Motor neuron (in vitro differentiated cells): ENCODE results near the gene TMEM185B. TPM values are rescaled to one million over a fixed set of nuclear protein-coding genes. Genes with fewer than 3 reads are reported as not detected.

Experiments
- ATAC-seq, 8 experiments: fragments of 200-7000 bp; cut with Tn5 transposase; replicated peaks in 6 of 8; 2 replicates each; pipeline ENCODE4 v1.8.0; 2021; ENCODE audit warnings: mild to moderate bottlenecking in 8 of 8, moderate library complexity in 8 of 8
- H3K27ac ChIP-seq, 2 donors: fragments of 250-450 bp; sonication (Bioruptor Pico); 2 replicates each; pipeline ENCODE4 v1.9.0; 2021; ENCODE audit warnings: antibody characterized with exemption in 2 of 2, mild to moderate bottlenecking in 2 of 2, moderate library complexity in 1 of 2
- H3K4me1 ChIP-seq, 2 donors: fragments of 250-450 bp; sonication (Bioruptor Pico); replicated peaks in 1 of 2; 2 replicates each; pipeline ENCODE4 v1.6.1; 2021; ENCODE audit warnings: antibody characterized with exemption in 2 of 2, mild to moderate bottlenecking in 2 of 2, moderate library complexity in 1 of 2
- H3K4me3 ChIP-seq, 5 donors: fragments of 250-450 bp; sonication (Bioruptor Pico); 2 replicates each; pipeline ENCODE4 v1.9.0; 2021; ENCODE audit warnings: antibody characterized with exemption in 5 of 5, mild to moderate bottlenecking in 5 of 5, moderate library complexity in 4 of 5
- WGBS, 10 experiments: fragments of 450-650 bp; shearing (Covaris generic); methylation state at CpG; one replicate each; pipeline ENCODE4 v1.0.0; 2022; 5-methylcytosine and 5-hydroxymethylcytosine counted together
- in situ Hi-C, 9 experiments: fragments of 400-800 bp; cut with MboI; loops; one replicate each; pipeline ENCODE4 v1.15.0; 2021; ENCODE audit warnings: low sequenced_read_pairs in 9 of 9, low pct_unique_long_range_greater_than_20kb in 2 of 9; ENCODE audit not compliant: unreplicated experiment in 9 of 9
- total RNA-seq, 8 experiments: library from RNA; unstranded; fragments of 300-600 nt; gene quantifications; 2 replicates each; pipeline versions ENCODE4 v1.2.3 to v1.2.4, GENCODE V29; 2022

Gene TMEM185B
- total RNA-seq, 8 experiments from 2014 or later = 7.4 to 24.6 (median 11.2) TPM

- no peak overlapping the region for H3K4me3 ChIP-seq
- peaks cover 3 to 6% of the 10 kb centered on the region in 2 donors for H3K4me1 ChIP-seq
- 0 to 100% (median 80%) methylated on average over 1 to 7 of the region's 7 CpGs; no CpG with 5 or more reads in 3 of the 10 experiments for WGBS, 10 experiments
- ATAC-seq = no peak
- H3K27ac ChIP-seq = no peak overlapping the region
- in situ Hi-C loops = loop anchor here in 1 of 9 experiments (10.0 kb wide), 1 partner anchor 63 kb away; no protein-coding TSS in a partner anchor
These were observed 45.2 kb downstream of the TMEM185B start for GRCh38 chr2:120177973-120178372.

GRCh38 chr2:120177001-120177621, 46.1 kb downstream of the TMEM185B start:
- no peak for ATAC-seq
- WGBS, 10 experiments = 80 to 100% (median 97%) methylated on average over 1 to 12 of the region's 15 CpGs; no CpG with 5 or more reads in 4 of the 10 experiments

DNA sequence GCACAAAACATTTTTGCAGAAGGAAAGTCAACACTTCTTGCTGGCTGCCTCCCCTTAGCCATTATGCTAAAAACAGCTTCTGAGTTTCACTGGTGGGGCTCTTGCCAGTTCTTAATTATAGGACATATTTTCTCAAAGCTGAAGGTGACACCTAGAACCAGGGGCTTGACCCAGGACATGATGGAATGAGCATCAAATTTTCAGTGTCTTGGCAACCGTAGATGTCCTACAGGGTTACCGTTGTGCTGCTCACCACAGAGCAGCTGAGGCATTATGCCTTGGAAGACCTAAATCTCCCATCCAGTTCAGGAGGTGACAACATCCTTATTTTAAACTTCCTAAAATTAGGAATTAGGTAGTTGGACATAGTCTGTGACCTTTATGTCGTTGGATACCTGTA, 46.7 kb downstream of the TMEM185B start:
- ATAC-seq = no peak
- H3K4me1 ChIP-seq = peaks cover 3 to 6% of the 10 kb centered on the region in 2 donors
- no peak overlapping the region for H3K27ac ChIP-seq
- in situ Hi-C loops = loop anchor here in 1 of 9 experiments (10.0 kb wide), 1 partner anchor 62 kb away; no protein-coding TSS in a partner anchor
- H3K4me3 ChIP-seq = no peak overlapping the region
- 74 to 100% (median 95%) methylated on average over 1 to 3 of the region's 3 CpGs; no CpG with 5 or more reads in 3 of the 10 experiments for WGBS, 10 experiments

More at GRCh38 chr2:120177001-120177621, 46.1 kb downstream of the TMEM185B start:
- Histone ChIP-seq H3K27ac (no peak overlapping the region), H3K4me1 (peaks cover 3 to 6% of the 10 kb centered on the region in 2 donors), H3K4me3 (no peak overlapping the region)
- in situ Hi-C loops = loop anchor here in 1 of 9 experiments (10.0 kb wide), 1 partner anchor 62 kb away; no protein-coding TSS in a partner anchor

GRCh38 chr2:120174963-120175581, 48.1 kb downstream of the TMEM185B start:
- Histone ChIP-seq H3K4me3 (no peak overlapping the region), H3K4me1 (peaks cover 0 to 3% of the 10 kb centered on the region in 2 donors), H3K27ac (no peak overlapping the region)
- peak in 4 of 8 experiments; percentile 41 to 49 (median 44) for ATAC-seq
- in situ Hi-C loops = loop anchor here in 3 of 9 experiments (10.0 to 25.0 kb wide), 3 partner anchors 60 to 538 kb away; no protein-coding TSS in a partner anchor
- WGBS, 10 experiments = 2 to 100% (median 44%) methylated on average over 1 to 6 of the region's 6 CpGs; no CpG with 5 or more reads in 1 of the 10 experiments

Other genes with a start within 250 kb of the TMEM185B start
- 10 to 100 TPM in 7 of 8 experiments, 1 to 10 TPM in 1; 3.0 to 40.7 (median 18.1) TPM for gene EPB41L5, start 210.3 kb downstream of the TMEM185B start, total RNA-seq
- 10 to 100 TPM; 15.2 to 30.7 (median 22.7) TPM for gene RALB, start 29.5 kb upstream of the TMEM185B start, total RNA-seq
- 10 to 100 TPM in 1 of 8 experiments, 1 to 10 TPM in 3, under 1 TPM in 4; 0.09 to 14.4 (median 1.5) TPM for gene INHBB, start 122.7 kb upstream of the TMEM185B start, total RNA-seq